Measurements from ENCODE around the gene IZUMO3.

Gene IZUMO3

DNA sequence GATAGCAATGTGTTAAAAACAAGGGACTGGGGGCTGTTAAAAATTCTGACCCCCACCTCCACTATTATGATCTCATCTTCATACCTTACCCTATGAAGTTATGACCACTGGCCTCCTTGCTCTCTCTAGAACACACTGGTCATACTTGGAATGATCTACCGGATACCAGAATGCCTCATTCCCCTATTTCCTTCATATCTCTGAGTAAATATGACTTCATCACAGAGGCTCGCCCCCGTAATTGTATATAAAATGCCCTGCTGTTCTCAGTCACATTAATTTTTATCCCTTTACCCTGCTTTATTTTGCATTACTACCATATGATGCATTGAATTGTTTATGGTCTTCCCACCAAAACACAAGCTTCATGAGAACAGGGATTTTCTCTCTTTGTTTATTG is 29.2 kb downstream of the IZUMO3 start:
- TF ChIP-seq CTCF (IDR thresholded peaks at IDR 0.05; ENCODE audit: low read depth, low read length, missing control alignments): no peak

GRCh38 chr9:24509850-24510249 is 35.8 kb downstream of the IZUMO3 start:
- no peak for TF ChIP-seq CTCF (IDR thresholded peaks at IDR 0.05; ENCODE audit: low read depth, low read length, missing control alignments)
- no peak overlapping the region for H3K4me3 ChIP-seq (ENCODE audit: low read depth, low read length)
- in situ Hi-C loops (cut with HindIII; ENCODE audit: low sequenced_read_pairs): no loop called here
- no peak for DNase-seq (ENCODE audit: low read depth)

More for the DNA sequence above, 29.2 kb downstream of the IZUMO3 start:
- in situ Hi-C loops (cut with HindIII; ENCODE audit: low sequenced_read_pairs): no loop called here
- H3K4me3 ChIP-seq (ENCODE audit: low read depth, low read length): no peak overlapping the region
- DNase-seq (ENCODE audit: low read depth): no peak

DNA sequence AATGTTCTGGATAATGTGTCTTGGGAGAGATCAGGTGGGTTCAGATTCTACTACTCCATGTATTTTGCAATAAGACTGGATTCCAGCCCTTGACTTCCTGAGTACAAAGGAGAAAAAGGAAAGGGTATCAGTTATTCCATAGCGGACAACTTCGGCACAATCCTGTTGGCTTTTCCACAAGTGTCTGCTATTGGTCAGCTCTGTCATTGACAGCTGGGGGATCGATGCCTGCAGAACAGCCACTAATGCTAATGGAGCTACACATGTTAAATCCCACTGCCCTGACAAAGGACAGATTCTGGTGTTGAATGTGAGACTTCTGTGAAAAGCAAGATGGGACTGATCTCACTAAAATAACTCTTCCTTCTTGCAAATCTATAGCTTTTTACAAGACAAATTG is 41.2 kb downstream of the IZUMO3 start:
- in situ Hi-C loops (cut with HindIII; ENCODE audit: low sequenced_read_pairs): no loop called here
- no peak for TF ChIP-seq CTCF (IDR thresholded peaks at IDR 0.05; ENCODE audit: low read depth, low read length, missing control alignments)
- no peak overlapping the region for H3K4me3 ChIP-seq (ENCODE audit: low read depth, low read length)
- DNase-seq (ENCODE audit: low read depth): no peak

DNA sequence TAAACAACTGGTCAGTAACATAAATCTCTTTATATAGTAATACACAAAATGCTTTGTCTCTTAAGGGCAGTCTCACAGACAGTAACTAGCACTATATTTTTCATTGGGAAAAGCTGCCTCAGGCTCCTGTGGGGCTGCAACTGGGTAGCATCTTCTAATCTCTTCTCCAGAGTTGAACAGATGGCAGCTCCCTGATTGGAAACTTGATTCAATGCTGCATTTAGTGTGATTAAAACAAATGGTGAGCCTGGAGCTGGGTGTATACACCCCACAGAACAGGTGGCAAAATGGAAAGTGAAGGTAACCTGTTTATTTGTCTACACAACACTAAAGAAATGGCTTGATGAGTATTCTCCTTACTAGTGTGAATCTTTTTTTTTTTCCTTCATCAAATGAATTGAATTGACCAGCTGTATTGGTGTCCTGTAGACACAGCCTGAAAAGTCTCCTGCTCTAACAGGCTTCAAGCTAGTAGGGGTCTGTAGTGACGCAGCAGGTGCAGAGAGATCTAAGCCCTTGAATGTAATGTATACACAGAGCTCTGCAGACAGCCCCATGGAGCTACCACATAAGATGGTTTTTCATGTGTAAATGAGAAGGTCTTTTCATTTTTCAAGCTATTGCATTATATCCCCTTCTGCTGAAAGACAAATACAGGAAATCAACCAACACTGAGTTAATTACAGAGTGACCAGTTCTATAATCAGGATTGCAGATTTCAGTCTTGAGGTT is 43.3 kb downstream of the IZUMO3 start:
- H3K4me3 ChIP-seq (ENCODE audit: low read depth, low read length): no peak overlapping the region
- DNase-seq (ENCODE audit: low read depth): no peak
- in situ Hi-C loops (cut with HindIII; ENCODE audit: low sequenced_read_pairs): no loop called here
- no peak for TF ChIP-seq CTCF (IDR thresholded peaks at IDR 0.05; ENCODE audit: low read depth, low read length, missing control alignments)

DNA sequence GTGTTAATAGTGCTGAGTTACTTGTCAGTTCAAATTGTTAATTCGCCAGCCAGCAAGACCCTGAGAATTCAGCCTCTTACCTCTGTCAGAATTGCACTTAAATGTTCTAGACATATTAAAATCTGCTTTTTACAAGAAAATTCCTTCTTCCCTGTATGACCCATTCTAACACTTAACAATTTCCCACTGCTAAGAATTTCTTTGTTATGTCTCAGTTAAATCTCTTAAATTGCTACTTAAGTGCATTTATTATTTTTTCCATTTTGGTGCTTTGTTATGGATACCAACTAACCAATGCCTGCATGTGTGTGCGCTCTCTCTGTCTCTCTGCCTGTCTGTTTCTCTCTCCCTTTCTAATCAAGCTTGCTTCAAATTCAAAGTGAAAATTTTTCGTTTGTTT is 44.9 kb downstream of the IZUMO3 start:
- in situ Hi-C loops (cut with HindIII; ENCODE audit: low sequenced_read_pairs): no loop called here
- H3K4me3 ChIP-seq (ENCODE audit: low read depth, low read length): no peak overlapping the region
- no peak for DNase-seq (ENCODE audit: low read depth)
- TF ChIP-seq CTCF (IDR thresholded peaks at IDR 0.05; ENCODE audit: low read depth, low read length, missing control alignments): no peak

GRCh38 chr9:24498632-24499031 is 47.1 kb downstream of the IZUMO3 start:
- TF ChIP-seq CTCF (IDR thresholded peaks at IDR 0.05; ENCODE audit: low read depth, low read length, missing control alignments): no peak
- in situ Hi-C loops (cut with HindIII; ENCODE audit: low sequenced_read_pairs): no loop called here
- no peak for DNase-seq (ENCODE audit: low read depth)
- no peak overlapping the region for H3K4me3 ChIP-seq (ENCODE audit: low read depth, low read length)
